ENCODE data around the gene TEAD1.
"Not testable (repeated sequence)": the region's sequence is repeated elsewhere in the genome, so short reads cannot be mapped to it uniquely, and the experiment has no call there.

Gene TEAD1

GRCh38 chr11:12744826-12745502 lies 70.7 kb downstream of the TEAD1 start:
- DNase-seq = no peak

- DNase-seq = no peak
Observed at GRCh38 chr11:12745787-12746186, 71.6 kb downstream of the TEAD1 start.

- no peak for DNase-seq
Observed at GRCh38 chr11:12746593-12747097, 72.4 kb downstream of the TEAD1 start.

- DNase-seq = no peak
Observed at GRCh38 chr11:12748561-12748960, 74.3 kb downstream of the TEAD1 start.

- no peak for DNase-seq
Observed at GRCh38 chr11:12749442-12749841, 75.2 kb downstream of the TEAD1 start.

- no peak for DNase-seq
Observed at GRCh38 chr11:12750181-12750580, 76.0 kb downstream of the TEAD1 start.

GRCh38 chr11:12752868-12753524 lies 78.8 kb downstream of the TEAD1 start:
- DNase-seq = no peak

GRCh38 chr11:12754021-12754420 lies 79.8 kb downstream of the TEAD1 start:
- no peak for DNase-seq

GRCh38 chr11:12754582-12755234 lies 80.5 kb downstream of the TEAD1 start:
- DNase-seq = no peak

GRCh38 chr11:12755510-12756453 lies 81.6 kb downstream of the TEAD1 start:
- DNase-seq = no peak

- no peak for DNase-seq
Observed at GRCh38 chr11:12756454-12756806, 82.2 kb downstream of the TEAD1 start.

GRCh38 chr11:12756867-12757266 lies 82.6 kb downstream of the TEAD1 start:
- no peak for DNase-seq

GRCh38 chr11:12757416-12757815 lies 83.2 kb downstream of the TEAD1 start:
- no peak for DNase-seq

GRCh38 chr11:12758117-12758516 lies 83.9 kb downstream of the TEAD1 start:
- DNase-seq = not testable (repeated sequence)

- no peak for DNase-seq
Observed at GRCh38 chr11:12761029-12761428, 86.8 kb downstream of the TEAD1 start.

- DNase-seq = no peak
Observed at GRCh38 chr11:12762278-12762677, 88.1 kb downstream of the TEAD1 start.

GRCh38 chr11:12762696-12763324 lies 88.6 kb downstream of the TEAD1 start:
- DNase-seq = no peak

GRCh38 chr11:12764187-12764914 lies 90.1 kb downstream of the TEAD1 start:
- no peak for DNase-seq

GRCh38 chr11:12765428-12765827 lies 91.2 kb downstream of the TEAD1 start:
- DNase-seq = no peak

GRCh38 chr11:12767027-12767426 lies 92.8 kb downstream of the TEAD1 start:
- DNase-seq = no peak

GRCh38 chr11:12767577-12767976 lies 93.4 kb downstream of the TEAD1 start:
- DNase-seq = no peak

Data from CD4-positive, alpha-beta T cell treated with Interferon alpha-2 for 1 hour (primary cell).